ENCODE data around the gene CCR2.
"Not testable (repeated sequence)": the region's sequence is repeated elsewhere in the genome, so short reads cannot be mapped to it uniquely, and the experiment has no call there.

The CCR2 gene

DNA sequence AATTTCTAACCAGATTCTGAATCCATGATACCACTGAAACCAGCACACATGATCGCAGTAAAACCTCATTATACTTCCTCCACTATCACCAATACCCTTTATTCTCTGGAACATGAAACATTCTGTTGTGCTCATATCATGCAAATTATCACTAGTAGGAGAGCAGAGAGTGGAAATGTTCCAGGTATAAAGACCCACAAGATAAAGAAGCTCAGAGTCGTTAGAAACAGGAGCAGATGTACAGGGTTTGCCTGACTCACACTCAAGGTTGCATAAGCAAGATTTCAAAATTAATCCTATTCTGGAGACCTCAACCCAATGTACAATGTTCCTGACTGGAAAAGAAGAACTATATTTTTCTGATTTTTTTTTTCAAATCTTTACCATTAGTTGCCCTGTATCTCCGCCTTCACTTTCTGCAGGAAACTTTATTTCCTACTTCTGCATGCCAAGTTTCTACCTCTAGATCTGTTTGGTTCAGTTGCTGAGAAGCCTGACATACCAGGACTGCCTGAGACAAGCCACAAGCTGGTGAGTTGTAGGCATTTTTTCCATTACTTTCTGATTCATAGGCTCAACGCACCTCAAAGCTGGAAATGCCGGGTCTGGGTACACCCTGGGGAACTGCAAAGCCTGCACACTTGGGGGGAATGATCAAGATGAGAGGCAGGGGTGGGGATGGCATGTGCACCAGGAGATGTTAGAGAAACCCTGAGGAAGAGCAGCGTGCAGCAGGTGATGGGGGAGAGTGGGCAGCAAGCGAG lies at the start of gene CCR2:
CCR2 (plus strand) TSS at position 465 of the 764 bp plus-strand sequence. CDS start 3,417 bp downstream, outside the sequence.
- no peak for DNase-seq

DNA sequence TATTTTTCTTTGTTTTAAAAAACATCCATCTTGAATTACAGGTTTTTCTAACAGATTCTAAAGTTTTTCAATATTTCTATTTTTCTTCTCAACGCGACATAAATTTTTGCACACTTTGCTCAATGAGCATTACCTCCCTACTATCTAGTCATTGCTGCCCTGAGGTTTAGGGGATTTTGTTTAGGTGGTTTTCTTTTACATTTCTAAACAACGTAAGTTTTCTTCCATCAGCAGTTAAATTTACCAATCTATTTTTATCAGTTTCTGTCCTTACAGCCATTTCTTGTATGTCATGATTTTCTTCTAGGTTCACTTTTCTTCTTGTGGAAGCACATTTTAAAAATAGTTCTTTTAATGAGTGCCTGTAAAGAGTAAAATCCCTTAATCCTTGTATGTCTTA lies 49.2 kb upstream of the CCR2 start:
- DNase-seq: no peak

DNA sequence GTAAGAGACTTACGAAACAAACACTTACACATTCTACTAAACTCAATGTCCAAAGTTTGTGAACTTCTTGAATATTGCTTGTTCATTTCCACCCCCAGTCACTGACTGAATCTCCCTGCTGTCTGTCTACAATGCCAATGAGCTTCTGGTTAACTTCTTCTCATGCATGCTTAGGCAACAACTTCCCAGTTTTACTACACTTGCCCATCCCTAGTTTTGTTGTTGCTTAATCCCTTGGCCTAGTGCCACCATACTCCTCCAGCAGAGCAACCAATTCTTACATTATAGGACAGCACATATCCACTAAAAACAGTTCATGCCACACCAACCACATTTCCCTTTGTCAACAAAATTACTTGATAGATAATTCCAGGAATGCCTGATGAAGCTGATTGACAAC lies 40.9 kb upstream of the CCR2 start:
- no peak for DNase-seq

DNA sequence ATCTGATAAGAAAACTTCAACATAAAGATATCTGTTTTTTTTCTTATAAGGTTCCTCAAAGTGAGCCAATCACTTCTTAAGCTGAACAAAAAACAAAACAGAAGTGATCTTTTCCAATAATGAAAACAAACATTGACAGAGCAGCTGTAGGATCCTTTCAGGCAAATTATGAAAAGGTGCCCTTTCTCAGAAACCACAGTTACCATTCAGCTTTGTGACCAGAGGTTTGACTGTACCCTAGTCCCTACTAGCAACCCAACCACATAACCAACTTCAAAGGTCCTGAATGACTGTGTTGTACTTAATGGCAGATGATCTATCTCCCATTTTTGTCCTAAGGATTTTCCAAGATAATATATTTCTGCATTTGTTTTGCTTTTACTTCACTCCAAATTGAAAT lies 39.4 kb upstream of the CCR2 start:
- no peak for DNase-seq

DNA sequence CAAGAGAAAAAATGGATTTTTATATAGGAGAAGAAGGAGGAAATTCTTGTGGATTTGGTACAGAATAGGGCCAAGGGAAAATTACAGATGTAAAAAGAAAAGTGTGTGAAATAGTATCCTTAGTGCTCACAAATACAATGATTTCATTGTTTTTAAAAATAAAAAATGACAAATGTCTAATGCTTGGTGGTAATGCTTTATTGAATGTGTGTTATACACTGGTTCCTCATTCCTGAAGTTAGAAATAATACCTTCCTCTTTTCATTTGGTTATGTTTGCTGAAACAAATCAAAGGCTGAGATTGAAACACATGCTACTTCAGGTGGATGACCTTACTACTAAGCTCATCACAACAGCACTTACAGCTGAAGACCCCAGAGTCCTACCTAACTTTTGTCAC lies 37.7 kb upstream of the CCR2 start:
- no peak for DNase-seq

DNA sequence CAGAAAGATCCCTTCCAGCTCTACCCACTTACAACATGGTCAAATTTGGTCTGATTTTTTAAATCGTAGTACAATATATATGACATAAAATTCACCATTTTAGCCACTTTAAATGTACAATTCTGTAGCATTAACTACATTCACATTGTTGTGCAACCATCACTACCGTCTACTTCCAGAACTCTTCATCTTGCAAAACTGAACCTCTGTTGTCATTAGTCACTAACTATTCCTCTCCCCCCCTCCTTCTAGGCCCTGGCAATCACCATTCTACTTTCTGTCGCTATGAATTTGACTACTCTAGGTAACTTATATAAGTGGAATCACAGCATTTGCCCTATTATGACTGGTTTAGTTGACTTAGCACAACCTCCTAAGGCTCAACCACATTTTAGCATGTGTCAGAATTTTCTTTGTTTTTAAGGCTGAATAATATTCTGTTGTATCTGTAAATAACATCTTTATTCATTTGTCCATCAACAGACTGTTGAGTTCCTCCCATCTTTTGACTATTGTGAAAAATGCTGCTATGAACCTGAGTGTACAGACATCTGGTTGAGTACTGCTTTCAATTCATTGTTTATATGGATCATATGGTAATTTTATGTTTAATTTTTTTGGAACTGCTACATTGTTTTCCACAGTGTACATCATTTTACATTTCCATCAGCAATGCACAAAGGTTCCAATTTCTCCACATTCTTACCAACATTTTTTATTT lies 35.5 kb upstream of the CCR2 start:
- DNase-seq: no peak

DNA sequence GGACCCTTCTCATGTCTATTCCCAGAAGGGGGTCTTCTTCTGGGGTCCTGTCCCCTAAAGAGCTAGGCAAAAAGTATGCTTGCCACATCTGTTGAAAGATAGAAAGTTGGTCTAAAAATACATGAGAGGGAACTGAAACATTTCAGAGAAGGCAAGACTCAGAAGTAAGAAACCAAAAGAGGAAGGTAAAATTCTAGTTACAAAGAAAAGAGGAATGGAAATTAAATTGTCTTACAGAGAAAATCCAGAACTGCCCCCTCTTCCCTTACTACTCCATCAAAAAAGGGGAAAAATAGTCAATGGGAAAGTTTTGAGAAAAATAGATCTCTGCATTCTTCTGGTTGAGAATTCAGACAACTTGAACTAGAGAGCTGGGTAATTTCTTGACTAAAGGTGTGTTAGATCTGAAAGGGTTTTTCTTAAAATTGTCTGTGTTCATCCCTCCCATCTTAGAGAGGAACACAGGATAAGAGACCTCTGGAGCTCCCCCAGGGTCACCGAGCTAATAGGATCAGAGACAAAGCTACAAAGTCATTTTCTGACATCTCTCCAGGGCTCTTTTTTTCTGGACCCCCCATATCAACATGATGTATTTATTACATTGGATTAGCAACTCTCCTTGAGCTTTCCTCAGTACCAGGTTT lies 32.3 kb upstream of the CCR2 start:
- DNase-seq: no peak

DNA sequence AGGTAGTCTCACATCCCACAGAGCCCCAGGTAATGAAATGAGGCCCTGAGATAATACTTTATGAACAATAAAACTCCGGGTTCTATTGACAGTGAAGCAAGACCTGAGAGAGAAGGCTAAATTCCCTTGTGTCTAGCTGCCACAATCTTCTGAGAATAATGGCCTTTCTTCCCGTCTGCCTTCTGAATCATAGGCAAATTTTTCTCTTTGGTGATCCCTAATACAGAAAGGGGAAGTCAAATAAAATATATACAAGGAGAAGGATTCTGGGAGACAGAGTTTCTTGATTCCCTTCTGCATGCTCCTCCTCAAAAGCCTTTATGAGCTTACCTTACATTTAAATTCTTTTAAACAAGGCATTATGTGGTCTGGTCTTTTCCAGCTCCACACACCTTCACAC lies 29.9 kb upstream of the CCR2 start:
- no peak for DNase-seq

DNA sequence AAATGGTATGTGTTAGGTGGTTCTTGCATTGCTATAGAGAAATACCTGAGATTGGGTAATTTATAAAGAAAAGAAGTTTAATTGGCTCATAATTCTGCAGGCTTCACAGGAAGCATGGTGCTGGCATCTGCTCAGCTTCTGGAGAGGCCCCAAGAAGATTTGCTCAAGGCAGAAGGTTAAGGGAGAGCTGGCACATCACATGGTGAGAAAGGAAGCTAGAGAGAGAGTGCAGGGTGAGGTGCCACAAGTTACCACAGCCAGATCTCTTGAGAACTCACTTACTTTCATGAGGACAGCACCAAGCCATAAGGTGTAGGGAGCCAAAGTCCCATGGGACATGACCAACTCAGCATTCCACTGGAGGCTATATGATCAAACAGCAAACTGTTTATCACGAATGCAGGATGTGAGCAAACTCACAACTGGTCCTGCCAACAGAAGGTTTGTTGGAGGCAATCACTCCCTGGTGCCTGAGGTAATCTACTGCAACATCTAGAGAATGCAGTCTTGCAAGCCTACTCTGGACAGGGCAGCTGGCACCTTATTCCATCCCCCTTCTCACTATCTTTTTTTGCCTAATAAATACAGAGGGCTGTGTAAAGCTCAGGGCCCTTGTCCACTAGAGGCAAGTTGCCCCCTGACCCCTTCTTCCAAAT lies 28.1 kb upstream of the CCR2 start:
- DNase-seq: no peak

DNA sequence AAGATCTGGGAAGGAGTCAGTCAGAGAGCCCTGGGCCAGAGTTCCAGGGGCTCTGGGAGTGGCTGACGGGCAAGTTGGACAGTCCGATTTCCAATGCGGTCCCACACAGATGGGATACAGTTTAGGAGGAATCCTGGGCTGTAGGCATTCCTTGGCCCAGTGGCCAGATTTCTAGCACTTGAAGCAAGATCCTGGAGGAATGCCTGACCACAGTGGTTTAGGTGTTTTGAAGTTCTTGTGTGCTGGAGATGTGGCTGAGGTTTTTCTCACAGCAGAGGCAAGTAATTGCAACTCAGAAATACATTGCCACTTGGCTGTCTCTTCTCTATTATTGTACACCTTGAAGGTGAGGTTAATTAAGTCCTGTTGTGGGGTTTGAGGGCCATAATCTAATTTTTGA lies 23.2 kb upstream of the CCR2 start:
- not testable (repeated sequence) for DNase-seq

DNA sequence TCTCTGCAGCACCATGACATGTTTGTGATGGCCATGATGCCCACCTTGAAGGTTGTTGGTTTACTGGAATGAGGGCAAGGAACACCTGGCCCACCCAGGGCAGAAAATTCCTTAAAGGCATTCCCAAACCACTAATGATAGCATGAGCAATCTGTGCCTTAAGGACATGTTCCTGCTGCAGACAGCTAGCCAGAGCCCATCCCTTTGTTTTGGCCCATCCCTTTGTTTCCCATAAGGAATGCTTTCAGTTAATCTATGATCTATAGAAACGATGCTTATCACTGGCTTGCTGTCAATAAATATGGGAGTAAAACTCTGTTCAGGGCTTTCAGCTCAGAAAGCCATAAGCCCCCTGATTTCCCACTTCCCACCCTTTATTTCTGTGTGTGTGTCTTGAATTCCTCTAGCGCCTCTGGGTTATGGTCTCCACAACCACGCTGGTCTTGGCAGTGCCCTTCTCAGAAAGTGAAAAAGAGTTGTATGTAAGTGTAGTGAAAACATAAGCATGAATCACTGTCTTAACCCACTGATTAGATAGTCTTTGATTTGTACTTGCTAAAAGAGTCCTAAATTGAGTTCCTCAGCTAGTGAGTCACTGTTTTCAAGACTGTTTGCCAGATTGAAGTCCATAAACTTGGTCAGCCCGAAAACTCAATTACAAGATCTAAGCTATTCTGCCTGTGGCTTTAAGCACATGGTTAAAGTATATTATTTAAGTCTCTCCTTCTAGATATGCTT lies 19.0 kb upstream of the CCR2 start:
- DNase-seq: no peak

DNA sequence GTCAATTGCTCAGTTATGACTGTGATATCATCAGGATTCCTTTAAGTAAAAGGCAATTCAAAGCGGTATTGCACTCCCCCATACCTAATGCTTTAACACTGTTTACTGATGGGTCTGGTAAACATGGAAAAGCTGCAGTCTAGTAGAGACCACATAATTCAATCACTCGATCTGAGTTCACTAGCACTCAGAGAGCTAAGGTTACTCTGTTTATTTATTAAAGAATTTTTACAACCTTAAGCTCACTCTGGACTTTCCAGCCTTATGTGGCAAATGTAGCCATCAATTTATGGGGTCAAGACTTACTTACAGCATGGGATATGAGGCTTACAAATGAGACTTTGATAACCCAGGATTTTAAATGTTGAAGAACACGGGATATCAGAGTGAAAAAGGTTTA lies 18.4 kb upstream of the CCR2 start:
- DNase-seq: no peak

DNA sequence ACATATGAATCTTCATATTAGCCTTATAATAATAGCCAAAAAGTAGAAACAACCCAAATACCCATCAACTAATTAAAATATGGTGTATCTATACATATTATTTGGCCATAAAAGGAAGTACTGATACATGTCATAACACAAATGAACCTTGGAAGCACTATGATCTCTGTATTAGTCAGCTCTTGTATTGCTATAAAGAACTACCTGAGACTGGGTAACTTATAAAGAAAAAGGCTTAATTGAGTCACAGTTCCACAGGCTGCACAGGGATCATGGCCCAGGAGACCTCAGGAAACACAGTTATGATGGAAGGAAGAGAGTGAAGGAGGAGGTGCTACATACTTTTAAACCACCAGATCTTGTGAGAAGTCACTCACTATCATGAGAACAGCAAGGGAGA lies 16.0 kb upstream of the CCR2 start:
- no peak for DNase-seq

DNA sequence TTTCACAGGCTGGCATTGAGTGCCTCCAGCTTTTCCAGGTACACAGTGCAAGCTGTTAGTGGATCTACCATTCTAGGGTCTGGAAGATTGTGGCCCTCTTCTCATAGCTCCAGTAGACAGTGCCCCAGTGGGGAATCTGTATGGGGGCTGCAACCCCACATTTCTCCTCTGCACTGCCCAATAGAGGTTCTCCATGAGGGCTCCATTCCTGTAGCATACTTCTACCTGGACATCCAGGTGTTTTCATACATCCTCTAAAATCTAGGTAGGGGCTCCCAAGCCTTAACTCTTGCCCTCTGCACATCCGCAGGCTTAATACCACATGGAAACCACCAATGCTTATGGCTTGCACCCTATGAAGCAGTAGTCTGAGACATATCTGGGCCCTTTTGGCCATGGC lies 15.1 kb upstream of the CCR2 start:
- no peak for DNase-seq

DNA sequence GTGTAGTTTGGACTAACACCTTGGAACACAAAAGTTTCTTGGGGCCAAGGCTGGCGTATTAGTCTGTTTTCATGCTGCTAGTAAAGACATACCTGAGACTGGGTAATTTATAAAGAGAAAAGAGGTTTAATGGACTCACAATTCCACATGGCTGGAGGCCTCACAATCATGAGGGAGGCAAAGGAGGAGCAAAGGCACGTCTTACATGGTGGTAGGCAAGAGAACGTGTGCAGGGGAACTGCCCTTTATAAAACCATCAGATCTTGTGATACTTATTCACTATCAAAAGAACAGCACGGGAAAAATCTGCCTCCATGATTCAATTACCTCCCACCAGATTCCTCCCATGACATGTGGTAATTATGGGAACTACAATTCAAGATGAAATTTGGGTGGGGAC lies 9.4 kb upstream of the CCR2 start:
- no peak for DNase-seq

DNA sequence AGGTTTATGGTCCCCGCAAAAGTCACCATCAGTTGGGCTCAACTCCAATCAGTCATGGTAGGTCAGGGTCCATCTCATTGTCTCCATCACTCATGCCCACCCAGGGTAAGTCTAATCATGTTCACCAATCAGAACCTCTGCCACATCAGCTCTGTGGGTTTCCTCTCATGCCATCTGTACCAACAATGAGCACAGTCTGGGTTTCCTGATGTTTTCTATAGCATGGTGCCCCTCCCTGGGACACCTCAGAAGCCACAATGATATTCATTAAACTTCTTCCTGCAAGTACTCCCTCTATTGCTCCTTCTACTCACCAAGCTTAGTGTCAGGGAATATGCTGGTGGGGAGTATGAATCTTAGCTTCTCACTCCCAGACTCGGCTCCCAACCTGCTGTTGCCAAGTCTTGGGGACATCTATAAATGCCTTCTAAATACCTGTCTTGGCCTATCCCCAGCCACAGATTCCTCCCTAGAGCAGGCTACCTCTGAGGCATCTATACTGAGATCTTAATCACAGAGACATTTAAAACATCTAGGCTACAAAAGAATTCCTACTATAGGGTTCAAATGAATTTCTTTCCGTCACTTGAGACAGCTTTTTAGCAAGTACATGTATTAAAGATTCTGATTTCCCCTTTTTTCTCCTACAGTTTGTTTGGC lies 5.0 kb upstream of the CCR2 start:
- no peak for DNase-seq

DNA sequence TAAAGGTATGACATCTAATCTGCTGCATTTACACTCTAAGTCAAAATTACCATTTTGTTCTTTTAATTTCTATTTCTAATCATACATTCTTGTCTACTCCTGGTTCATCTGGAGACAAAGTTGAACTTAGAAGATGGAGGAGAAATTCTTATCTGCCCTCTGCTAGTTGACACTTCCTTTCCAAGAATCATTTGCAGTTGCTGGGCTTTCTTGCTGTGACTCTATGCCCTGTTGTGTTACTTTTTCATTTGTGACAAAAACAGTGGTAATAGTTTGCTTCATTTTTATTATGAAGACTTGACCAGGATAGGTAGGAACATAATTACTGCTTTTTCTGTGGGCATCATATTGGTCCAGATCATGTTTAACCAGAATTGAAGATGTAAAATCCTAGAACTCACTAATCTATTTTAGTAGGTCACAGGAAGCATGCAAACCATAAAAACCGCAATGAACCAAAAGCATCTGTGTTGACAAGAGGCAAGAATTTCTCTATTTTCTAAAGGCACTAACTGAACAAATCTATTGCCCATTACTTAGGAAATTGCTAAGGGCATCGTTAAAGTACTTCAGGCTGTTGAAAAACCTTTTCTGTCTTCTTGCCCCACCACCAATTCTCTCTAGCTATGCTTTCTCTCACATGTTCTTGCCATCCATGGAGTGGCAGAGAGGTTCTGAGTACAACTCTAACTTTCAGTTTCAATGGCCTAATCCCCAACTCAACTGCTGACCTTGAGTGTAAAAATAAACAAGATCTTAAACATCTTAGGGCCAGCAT lies 4.2 kb upstream of the CCR2 start:
- DNase-seq: no peak

DNA sequence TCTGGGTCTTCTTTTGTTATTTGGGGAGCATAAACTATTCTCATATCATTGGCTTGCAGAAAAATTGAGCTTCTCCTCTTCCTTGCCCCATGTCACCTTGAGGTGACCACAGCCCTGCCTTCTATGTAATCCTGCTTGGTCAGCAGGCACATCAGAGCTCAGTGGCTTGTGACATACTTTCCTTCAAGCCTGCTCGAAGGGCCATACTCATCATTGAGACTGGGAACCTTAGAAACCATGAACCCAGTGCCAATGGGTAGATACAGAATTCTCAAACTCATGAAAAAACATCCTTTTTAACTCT lies 3.7 kb upstream of the CCR2 start:
- no peak for DNase-seq

DNA sequence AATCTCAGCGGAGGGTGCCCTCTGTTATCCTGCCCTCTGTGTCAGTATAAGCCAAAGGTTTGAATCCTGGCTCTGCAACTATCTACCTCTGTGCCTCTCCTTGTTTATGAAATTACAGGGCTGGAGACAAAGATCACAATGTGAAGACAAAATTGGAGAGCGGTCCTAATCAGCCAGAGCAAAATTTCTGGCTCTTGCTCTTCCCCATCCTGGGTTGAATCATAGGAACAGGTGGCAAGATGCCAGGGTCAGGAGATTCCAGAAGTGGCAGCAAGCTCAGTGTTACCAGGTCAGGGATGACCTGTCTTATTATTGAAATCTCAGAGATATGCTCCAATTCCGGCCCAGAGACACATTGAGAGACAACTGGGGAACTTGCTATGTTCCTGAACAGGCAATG lies 2.3 kb upstream of the CCR2 start:
- no peak for DNase-seq

DNA sequence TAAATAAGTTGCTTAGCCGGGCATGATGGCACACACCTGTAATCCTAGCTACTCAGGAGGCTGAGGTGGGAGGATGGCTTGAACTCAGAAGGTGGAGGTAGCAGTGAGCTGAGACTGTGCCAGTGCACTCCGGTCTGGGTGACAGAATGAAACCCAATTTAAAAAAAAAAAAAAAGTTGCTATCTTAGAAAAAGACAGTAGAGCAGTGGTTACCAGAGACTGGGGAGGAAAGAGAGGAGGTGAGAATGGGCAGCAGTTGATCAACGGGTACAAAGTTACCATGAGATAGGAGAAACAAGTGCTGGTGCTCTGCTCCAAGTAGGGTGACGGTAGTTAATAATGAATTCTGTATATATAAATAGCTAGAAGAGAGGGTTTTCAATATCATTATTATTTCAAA lies 821 bp upstream of the CCR2 start:
- no peak for DNase-seq

DNA sequence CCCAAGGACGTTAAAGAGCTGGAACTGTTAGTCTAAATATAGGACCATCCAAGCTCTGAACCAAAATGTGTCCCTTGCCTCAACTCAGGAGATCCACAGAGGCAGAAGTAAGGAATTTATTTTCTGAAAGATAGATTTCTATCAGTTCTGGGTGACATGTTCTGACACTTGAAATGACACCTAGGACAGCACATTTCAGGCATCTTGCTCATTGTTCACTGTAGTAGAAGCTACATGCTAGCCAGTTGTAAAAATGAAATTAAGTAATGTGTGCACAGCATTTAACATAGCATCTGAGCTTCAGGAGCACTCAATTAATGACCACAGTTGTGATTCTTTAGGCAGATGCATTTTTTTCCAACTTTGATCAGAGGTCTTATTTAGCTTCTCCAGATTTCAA lies 567 bp downstream of the CCR2 start:
- no peak for DNase-seq

DNA sequence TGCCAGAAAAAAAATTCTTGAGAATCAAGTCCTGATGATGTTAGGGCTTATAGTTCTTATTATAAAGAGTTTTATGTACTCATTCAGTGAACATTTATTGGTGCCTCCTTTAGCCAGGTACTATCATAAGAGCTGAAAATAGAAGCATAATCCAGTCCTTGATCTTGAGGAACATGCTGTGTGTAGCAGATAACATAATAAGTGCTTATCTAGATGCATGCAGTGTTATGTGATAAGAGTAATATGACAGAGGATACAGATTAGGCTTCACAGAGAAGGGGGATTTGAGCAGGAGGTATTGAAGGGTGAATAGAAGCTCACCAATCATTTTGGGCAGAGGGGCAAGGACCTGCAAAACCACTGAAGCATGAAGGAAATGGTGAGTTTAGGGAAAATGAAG lies 1.1 kb downstream of the CCR2 start:
- no peak for DNase-seq
